ENCODE results near the gene EEFSEC. TPM values are rescaled to one million over a fixed set of nuclear protein-coding genes. Genes with fewer than 3 reads are reported as not detected.

The EEFSEC gene
- total RNA-seq, 1 donor from 2014 or later, result 10.1 TPM

DNA sequence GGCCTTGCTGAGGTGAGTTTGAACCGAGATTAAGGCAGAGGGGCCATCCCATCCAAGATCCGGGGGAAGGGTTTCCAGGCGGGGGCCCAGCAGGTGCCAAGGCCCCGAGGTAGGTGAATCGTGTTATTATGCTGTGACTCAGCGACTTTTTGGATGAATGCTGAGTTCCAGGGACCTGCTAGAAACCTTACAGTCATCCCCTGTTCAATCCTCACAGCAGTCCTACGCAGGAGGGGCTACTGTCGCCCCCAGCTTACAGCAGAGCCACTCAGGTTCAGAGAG, 272.5 kb downstream of the EEFSEC start:
- no peak for DNase-seq (ENCODE audit: low read depth)
- TF ChIP-seq, protein P1, sequence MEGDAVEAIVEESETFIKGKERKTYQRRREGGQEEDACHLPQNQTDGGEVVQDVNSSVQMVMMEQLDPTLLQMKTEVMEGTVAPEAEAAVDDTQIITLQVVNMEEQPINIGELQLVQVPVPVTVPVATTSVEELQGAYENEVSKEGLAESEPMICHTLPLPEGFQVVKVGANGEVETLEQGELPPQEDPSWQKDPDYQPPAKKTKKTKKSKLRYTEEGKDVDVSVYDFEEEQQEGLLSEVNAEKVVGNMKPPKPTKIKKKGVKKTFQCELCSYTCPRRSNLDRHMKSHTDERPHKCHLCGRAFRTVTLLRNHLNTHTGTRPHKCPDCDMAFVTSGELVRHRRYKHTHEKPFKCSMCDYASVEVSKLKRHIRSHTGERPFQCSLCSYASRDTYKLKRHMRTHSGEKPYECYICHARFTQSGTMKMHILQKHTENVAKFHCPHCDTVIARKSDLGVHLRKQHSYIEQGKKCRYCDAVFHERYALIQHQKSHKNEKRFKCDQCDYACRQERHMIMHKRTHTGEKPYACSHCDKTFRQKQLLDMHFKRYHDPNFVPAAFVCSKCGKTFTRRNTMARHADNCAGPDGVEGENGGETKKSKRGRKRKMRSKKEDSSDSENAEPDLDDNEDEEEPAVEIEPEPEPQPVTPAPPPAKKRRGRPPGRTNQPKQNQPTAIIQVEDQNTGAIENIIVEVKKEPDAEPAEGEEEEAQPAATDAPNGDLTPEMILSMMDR (conservative IDR thresholded peaks at IDR 0.05; ENCODE audit: low read depth, low read length), result no peak
- no peak overlapping the region for H3K4me3 ChIP-seq (ENCODE audit: low read depth, low read length)

GRCh38 chr3:128426128-128426921, 273.0 kb downstream of the EEFSEC start:
- DNase-seq (ENCODE audit: low read depth), result no peak
- TF ChIP-seq, protein P1 (conservative IDR thresholded peaks at IDR 0.05; ENCODE audit: low read depth, low read length), result peak; percentile 65
- H3K4me3 ChIP-seq (ENCODE audit: low read depth, low read length), result peak overlapping the region; percentile 27

DNA sequence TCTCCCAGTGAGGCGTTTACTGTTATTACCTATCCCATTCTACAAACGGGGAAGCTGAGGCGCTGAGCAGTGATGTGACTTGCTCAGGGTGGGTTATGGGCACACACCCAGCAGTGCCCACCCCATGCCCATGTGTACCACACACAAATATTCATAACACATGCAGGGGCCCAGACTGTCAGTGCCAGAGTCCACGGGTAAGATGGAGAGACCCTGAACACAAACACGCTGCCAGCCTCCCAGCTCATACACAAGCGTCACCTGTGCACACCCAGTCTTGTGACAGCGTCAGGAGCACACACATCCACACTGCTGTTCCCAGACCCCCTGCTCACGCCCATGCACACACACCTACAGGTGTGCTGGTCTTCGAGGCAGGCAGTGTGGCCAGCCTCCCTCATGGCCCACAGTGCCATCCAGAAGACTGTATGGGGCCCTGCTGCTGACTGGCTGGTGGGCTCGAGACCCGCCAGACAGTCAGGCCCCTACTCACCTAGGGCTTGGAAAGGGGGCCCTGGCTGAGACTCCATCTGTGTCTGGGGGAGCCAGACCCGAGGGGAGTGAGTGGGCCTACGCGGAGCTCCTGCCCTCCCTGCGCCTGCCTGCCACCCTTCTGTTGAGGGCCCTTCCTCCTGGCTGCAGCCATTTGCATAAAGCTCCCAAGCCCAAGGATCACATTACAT, 274.0 kb downstream of the EEFSEC start:
- no peak overlapping the region for H3K4me3 ChIP-seq (ENCODE audit: low read depth, low read length)
- no peak for DNase-seq (ENCODE audit: low read depth)
- TF ChIP-seq, protein P1 (conservative IDR thresholded peaks at IDR 0.05; ENCODE audit: low read depth, low read length), result no peak

GRCh38 chr3:128427872-128428822, 274.9 kb downstream of the EEFSEC start:
- no peak for DNase-seq (ENCODE audit: low read depth)
- no peak overlapping the region for H3K4me3 ChIP-seq (ENCODE audit: low read depth, low read length)
- TF ChIP-seq, protein P1 (conservative IDR thresholded peaks at IDR 0.05; ENCODE audit: low read depth, low read length), result no peak

DNA sequence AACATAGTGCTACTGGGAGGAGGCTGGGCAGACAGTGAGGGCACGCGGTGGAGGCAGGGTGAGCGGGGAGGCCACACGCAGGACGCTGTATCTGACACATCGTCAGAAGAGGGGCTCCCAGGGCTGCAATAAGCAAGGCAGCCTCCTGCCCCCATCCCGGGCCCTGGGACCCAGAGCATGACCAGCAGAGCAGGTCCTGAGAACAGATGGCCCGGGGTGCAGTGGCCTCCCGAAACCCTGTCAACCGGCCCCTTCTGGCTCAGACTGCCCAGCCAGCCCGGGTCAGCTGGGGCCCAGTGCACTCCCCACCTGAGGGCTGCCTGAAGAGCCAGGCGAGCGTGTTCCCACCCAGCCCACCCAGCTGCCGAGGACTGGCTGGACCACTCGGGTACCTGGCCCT, 276.0 kb downstream of the EEFSEC start:
- TF ChIP-seq, protein P1 (conservative IDR thresholded peaks at IDR 0.05; ENCODE audit: low read depth, low read length), result no peak
- no peak overlapping the region for H3K4me3 ChIP-seq (ENCODE audit: low read depth, low read length)
- DNase-seq (ENCODE audit: low read depth), result no peak

DNA sequence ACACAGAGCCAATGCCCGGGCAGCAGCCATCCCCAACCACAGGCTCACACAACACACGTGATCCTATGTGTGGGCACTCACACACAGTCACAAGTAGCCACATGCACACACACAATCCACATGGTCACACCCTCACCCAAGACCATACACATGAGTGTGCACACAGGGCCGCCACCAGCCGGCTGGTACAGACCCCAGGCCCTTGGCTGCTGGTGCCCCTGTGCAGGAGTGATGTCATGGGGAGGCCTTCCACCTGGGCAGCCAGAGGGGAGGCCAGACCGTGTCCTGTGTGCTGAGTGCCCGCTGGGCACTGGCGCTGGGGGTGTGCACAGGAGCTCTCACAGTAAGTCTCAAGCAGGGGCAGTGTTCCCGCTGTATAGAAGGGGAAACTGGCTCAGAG, 276.5 kb downstream of the EEFSEC start:
- no peak overlapping the region for H3K4me3 ChIP-seq (ENCODE audit: low read depth, low read length)
- TF ChIP-seq, protein P1 (conservative IDR thresholded peaks at IDR 0.05; ENCODE audit: low read depth, low read length), result no peak
- no peak for DNase-seq (ENCODE audit: low read depth)

Measured in epithelial cell of proximal tubule (primary cell).